ENCODE measurements around the gene INSYN2B. TPM values are rescaled to one million over a fixed set of nuclear protein-coding genes. Genes with fewer than 3 reads are reported as not detected.
A peak's percentile ranks its signal among the peaks of the same experiment; 100 is the strongest.

INSYN2B gene
- 0.89 and 0.97 TPM in 2 replicates for total RNA-seq (2014; rRNA removed; shearing (Covaris generic))
- polyA plus RNA-seq (2014; cell fraction: nucleus; rRNA removed), result 0.30 and 0.56 TPM in 2 replicates

GRCh38 chr5:169980418-169981053 is at the start of gene INSYN2B:
INSYN2B (minus strand) TSS chr5:169980495; CDS start chr5:169883898, 96,597 bp downstream.
- peak; percentile 79 for DNase-seq (ENCODE audit: extremely low read depth, low read depth)

DNA sequence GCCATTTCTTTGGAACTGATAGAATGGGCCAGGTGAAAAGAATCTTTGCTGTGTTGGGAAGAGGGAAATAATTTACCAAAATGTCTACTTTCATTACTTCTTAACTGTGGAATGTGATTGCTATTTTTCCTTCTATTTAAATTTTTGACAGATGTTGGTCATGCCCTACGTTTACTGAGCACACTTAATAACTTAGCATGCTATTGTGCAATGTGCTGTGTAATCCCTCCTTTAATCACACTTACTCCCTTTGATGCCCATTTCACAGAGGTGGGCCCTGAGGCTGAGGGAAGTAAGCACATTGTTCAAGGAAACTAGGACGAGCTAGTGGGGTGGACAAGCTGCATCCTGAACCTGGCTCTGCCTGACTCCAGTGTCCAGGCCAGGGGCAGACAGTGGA is 47.8 kb upstream of the INSYN2B start:
- no peak for DNase-seq (ENCODE audit: extremely low read depth, low read depth)

DNA sequence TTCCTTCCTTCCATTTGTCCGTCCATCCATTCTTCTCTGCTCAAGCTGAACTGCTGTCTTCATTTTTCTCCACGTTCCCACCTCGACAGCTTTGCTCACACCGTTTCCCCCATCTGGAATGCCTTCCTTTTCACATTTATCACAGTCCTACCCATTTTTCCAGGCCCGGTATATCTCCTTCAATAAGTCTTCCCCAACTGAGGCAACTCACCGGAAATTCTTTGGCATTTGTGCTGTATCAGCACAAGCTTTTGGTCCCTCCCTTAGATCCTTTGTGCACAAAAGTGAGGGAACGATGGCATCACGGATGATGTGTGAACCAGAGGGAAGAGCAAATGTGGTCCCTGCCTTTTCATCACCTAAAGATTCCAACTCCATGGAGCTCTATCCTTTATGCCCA is 45.6 kb upstream of the INSYN2B start:
- DNase-seq (ENCODE audit: extremely low read depth, low read depth), result no peak

GRCh38 chr5:170021506-170021905 is 41.2 kb upstream of the INSYN2B start:
- no peak for DNase-seq (ENCODE audit: extremely low read depth, low read depth)

GRCh38 chr5:170020423-170020822 is 40.1 kb upstream of the INSYN2B start:
- no peak for DNase-seq (ENCODE audit: extremely low read depth, low read depth)

DNA sequence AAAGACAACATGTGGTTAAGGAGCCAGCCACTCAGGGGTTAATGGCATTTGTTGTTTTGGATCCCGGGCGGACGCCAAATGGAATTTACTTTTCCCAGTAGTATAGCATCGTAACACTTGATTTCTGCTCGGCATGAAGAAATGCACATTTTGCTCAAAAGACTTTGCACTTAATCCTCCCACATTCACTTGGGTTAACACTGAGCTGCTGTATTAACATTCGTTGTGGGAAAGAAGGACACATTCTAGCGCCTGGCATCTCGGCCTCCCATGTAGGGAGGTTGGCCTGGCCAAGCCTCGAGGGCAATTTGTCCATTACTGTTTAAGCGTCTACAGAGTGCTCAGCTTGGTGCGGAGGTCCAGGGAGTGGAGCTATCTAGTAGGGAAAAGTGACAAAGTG is 32.3 kb upstream of the INSYN2B start:
- DNase-seq (ENCODE audit: extremely low read depth, low read depth), result no peak

DNA sequence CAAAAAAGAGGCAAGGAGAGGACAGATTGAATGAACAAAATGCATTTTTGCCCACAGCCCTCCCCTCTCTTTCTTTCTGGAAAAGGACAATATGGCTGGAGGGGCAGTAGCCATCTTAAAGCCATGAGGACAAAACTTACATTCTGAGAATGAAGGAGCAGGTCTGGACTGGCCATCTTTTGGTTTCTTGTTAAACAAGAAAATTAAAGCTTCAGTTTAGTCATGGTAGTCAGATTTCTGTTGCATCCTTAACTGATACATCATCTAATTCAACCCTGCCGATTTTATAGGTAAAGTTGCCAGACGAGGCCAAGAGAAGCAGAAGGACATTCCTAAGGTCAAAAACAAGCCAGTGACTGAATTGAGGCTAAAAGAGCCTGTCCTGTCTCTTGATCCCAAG is 31.5 kb upstream of the INSYN2B start:
- DNase-seq (ENCODE audit: extremely low read depth, low read depth), result no peak

GRCh38 chr5:170010595-170010994 is 30.3 kb upstream of the INSYN2B start:
- DNase-seq (ENCODE audit: extremely low read depth, low read depth), result no peak

GRCh38 chr5:170008376-170008775 is 28.1 kb upstream of the INSYN2B start:
- DNase-seq (ENCODE audit: extremely low read depth, low read depth), result no peak

- DNase-seq (ENCODE audit: extremely low read depth, low read depth), result no peak
These were observed 25.7 kb upstream of the INSYN2B start for GRCh38 chr5:170006021-170006420.

DNA sequence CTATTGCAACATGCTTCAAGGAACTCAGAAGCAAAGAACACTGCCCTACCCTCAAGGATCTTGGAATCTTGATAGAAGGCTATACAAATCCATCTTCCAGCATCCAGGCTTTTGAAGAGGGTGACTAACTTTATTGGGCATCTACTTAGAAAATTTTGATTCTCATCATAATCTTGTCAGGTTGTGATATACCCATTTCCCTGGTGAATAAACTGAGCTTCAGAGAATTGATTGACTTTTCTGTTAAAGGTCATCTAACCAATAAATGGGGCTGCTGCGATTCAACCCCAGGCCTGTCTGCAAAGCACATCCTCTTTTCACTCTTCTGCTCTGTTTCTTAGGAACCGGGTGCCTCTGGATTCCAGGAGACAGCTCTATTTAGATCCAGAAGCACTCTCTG is 19.9 kb upstream of the INSYN2B start:
- DNase-seq (ENCODE audit: extremely low read depth, low read depth), result no peak

DNA sequence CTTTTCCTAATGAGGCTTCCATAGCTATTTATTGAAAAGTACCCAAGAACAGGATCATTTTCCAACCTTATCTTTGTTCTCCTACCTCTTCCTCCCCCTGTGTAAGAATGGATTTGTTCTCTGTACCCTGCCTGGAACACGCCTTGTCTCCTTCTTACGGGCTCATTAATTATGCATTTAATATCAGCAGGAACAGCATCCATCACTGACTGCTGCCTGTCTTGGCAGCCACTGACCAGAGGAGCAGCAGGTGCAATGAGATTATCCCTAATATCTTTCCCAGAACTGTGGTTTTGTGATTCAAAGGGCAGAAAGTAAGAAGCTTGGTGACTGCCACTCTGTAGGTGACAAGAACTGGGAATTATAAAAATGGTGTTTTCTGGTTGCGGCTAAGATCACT is 19.3 kb upstream of the INSYN2B start:
- no peak for DNase-seq (ENCODE audit: extremely low read depth, low read depth)

- no peak for DNase-seq (ENCODE audit: extremely low read depth, low read depth)
These were observed 17.5 kb upstream of the INSYN2B start for GRCh38 chr5:169997798-169998197.

GRCh38 chr5:169993485-169993790 is 13.1 kb upstream of the INSYN2B start:
- DNase-seq (ENCODE audit: extremely low read depth, low read depth), result no peak

DNA sequence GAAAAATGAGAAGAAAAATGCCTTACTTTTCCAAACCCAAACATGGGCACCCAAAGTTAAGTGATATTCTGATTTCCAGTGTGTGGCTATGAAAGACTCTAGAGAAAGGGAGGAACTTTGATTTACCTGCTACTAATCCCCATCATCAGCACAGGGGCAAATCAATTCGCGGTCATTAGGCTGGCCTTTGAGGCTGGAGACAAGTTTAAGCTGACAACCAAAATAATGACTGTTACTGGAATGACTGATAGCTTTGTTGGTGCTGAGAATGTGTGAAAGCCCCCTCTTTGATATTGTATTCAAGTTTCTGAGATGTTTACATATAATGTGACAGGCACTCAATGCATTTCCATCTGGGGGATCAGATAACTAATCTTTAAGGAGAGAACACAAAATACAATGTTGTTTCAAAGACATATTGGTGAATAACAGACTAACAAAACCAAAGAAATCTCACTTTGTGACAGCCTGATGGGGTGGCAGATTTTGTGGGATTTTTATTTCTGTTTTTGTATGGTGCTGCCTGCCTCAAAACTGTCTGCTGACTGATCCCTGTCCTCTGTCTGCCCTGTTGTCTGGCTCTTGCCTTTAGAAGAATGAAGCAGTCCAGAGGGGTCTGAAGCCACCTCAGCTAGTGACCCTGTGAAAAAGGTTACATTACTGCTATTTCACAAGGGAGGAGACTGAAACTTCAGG is 12.6 kb upstream of the INSYN2B start:
- no peak for DNase-seq (ENCODE audit: extremely low read depth, low read depth)

DNA sequence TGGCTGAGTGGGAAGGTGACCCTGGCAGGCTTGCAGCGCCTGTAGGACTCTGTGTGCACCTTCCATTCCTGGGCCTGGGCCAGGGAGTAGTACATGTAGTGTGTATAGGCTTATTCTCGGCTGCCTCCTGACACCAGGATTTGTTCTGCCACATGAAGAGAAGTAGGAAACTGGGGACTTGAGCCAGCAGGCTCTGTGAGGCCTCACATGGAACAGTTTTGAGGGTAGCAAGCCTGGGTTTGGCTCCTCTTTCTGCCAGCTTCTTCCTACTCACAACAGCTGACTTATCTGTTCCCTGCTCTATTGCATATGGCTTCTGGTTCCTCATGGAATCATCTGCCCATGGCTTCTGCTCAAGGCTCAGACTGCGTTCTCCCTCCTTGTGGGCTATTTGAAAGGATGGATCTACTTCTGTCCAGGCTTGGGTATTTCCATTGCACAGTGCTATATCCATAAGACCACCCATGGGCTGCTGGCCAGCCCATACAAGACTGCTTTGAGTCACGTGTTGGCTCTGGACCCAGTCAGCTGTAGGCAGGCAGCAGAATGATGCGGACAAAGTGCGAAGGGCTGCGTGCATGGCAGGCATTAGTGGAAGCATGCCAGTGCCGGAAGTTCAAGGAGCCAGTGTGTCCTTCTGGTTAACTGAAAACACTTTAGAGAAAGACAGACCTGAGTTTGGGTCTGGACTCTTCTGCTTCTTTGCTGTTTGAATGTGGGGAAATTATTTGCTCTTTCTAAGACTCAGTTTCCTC is 11.0 kb upstream of the INSYN2B start:
- DNase-seq (ENCODE audit: extremely low read depth, low read depth), result no peak

- no peak for DNase-seq (ENCODE audit: extremely low read depth, low read depth)
These were observed 9.1 kb upstream of the INSYN2B start for GRCh38 chr5:169989365-169989764.

- no peak for DNase-seq (ENCODE audit: extremely low read depth, low read depth)
These were observed 8.7 kb upstream of the INSYN2B start for GRCh38 chr5:169988947-169989346.

- no peak for DNase-seq (ENCODE audit: extremely low read depth, low read depth)
These were observed 7.9 kb upstream of the INSYN2B start for GRCh38 chr5:169988206-169988605.

DNA sequence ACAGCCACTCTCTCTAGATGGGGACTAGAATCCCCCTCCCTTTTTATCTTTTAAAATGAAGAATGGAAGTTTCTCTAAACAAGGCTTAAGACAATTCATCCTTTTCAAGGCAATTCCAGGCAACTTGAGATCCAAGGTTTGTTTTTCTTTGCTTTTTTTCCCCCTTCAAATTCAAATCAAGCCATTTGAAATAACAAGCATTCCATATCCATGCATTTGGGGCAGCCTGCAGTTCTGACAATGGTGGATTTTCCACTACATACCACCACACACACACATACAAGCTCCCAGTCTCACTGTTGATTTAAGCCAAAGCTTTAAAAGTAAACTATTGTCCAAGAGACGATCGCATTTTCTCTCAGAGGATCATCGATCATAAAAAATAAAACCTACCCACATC is 424 bp downstream of the INSYN2B start:
- DNase-seq (ENCODE audit: extremely low read depth, low read depth), result no peak

GRCh38 chr5:169978714-169979113 is 1.6 kb downstream of the INSYN2B start:
- DNase-seq (ENCODE audit: extremely low read depth, low read depth), result no peak
